H9 (cell line): Measurements from ENCODE around the gene UBAC2. TPM values are rescaled to one million over a fixed set of nuclear protein-coding genes. Genes with fewer than 3 reads are reported as not detected.

Experiments used
- DNase-seq: peaks from one replicate; pipeline ENCODE4 v3.0.0-alpha.2; 2017
- H2AFZ ChIP-seq: one replicate; pipeline ENCODE4 v1.6.1; 2013; ENCODE audit warnings: mild to moderate bottlenecking, low read length, control low read depth, moderate library complexity
- H2AK5ac ChIP-seq: 2 replicates; pipeline ENCODE4 v1.6.1; 2013; ENCODE audit warnings: low read length, control low read depth, mixed read lengths; ENCODE audit not compliant: insufficient read length
- H2BK120ac ChIP-seq: one replicate; pipeline ENCODE4 v1.6.1; 2013; ENCODE audit warnings: low read depth, mild to moderate bottlenecking, low read length, control low read depth, inconsistent platforms; ENCODE audit not compliant: poor library complexity, severe bottlenecking
- H2BK12ac ChIP-seq: 2 replicates; pipeline ENCODE4 v1.6.1; 2013; ENCODE audit warnings: low read length, control low read depth, mixed read lengths, low read depth; ENCODE audit not compliant: insufficient read length
- H2BK15ac ChIP-seq: 2 replicates; pipeline ENCODE4 v1.6.1; 2013; ENCODE audit warnings: low read depth, low read length, control low read depth
- H2BK20ac ChIP-seq: one replicate; pipeline ENCODE4 v1.6.1; 2013; ENCODE audit warnings: low read depth, mild to moderate bottlenecking, low read length, control low read depth, inconsistent platforms; ENCODE audit not compliant: poor library complexity, severe bottlenecking
- H2BK5ac ChIP-seq: 2 replicates; pipeline ENCODE4 v1.6.1; 2013; ENCODE audit warnings: low read length, control low read depth, mixed read lengths; ENCODE audit not compliant: insufficient read length
- H3K14ac ChIP-seq: 2 replicates; pipeline ENCODE4 v1.6.1; 2013; ENCODE audit warnings: low read length, control low read depth; ENCODE audit not compliant: insufficient read depth
- H3K18ac ChIP-seq: 2 replicates; pipeline ENCODE4 v1.6.1; 2013; ENCODE audit warnings: low read depth, mild to moderate bottlenecking, mixed read lengths, low read length, control low read depth; ENCODE audit not compliant: insufficient read length
- H3K23ac ChIP-seq: 2 replicates; pipeline ENCODE4 v1.6.1; 2013; ENCODE audit warnings: low read length, control low read depth, mixed read lengths, low read depth; ENCODE audit not compliant: insufficient read length
- H3K23me2 ChIP-seq: 2 replicates; pipeline ENCODE4 v1.6.1; 2013; ENCODE audit warnings: low read depth, mild to moderate bottlenecking, mixed read lengths, low read length, control low read depth; ENCODE audit not compliant: insufficient read length, poor library complexity, severe bottlenecking
- H3K27ac ChIP-seq: 2 replicates; pipeline ENCODE4 v1.5.1; 2013; ENCODE audit warnings: low read length, control low read depth, mixed read lengths, low read depth; ENCODE audit not compliant: insufficient read length
- H3K27me3 ChIP-seq: 2 replicates; pipeline ENCODE4 v1.6.1; 2013; ENCODE audit warnings: low read length, control low read depth, inconsistent platforms; ENCODE audit not compliant: insufficient read depth
- H3K4ac ChIP-seq: 2 replicates; pipeline ENCODE4 v1.6.1; 2013; ENCODE audit warnings: low read depth, mild to moderate bottlenecking, control low read depth, inconsistent platforms, low read length, moderate library complexity
- H3K4me1 ChIP-seq: 2 replicates; pipeline ENCODE4 v1.6.1; 2013; ENCODE audit warnings: low read length, control low read depth, inconsistent platforms; ENCODE audit not compliant: insufficient read depth
- H3K4me2 ChIP-seq: 2 replicates; pipeline ENCODE4 v1.6.1; 2013; ENCODE audit warnings: low read length, control low read depth, mixed read lengths; ENCODE audit not compliant: insufficient read length, insufficient read depth
- H3K56ac ChIP-seq: 2 replicates; pipeline ENCODE4 v1.6.1; 2013; ENCODE audit warnings: low read depth, mild to moderate bottlenecking, mixed read lengths, low read length, control low read depth; ENCODE audit not compliant: insufficient read length
- H3K79me1 ChIP-seq: 2 replicates; pipeline ENCODE4 v1.6.1; 2013; ENCODE audit warnings: low read depth, mild to moderate bottlenecking, moderate library complexity, low read length, control low read depth, inconsistent platforms; ENCODE audit not compliant: insufficient read depth, poor library complexity, severe bottlenecking
- H3K79me2 ChIP-seq: 2 replicates; pipeline ENCODE4 v1.6.1; 2013; ENCODE audit warnings: low read length, control low read depth, inconsistent platforms; ENCODE audit not compliant: insufficient read depth
- H3K9ac ChIP-seq: 2 replicates; pipeline ENCODE4 v1.6.1; 2013; ENCODE audit warnings: low read length, control low read depth, mixed read lengths; ENCODE audit not compliant: insufficient read length; ENCODE audit errors: extremely low read depth
- H3K9me3 ChIP-seq: one replicate; pipeline ENCODE4 v1.6.1; 2013; ENCODE audit warnings: low read depth, low read length, inconsistent platforms; ENCODE audit not compliant: control insufficient read depth
- H3T11ph ChIP-seq: one replicate; pipeline ENCODE4 v1.6.1; 2013; ENCODE audit warnings: mild to moderate bottlenecking, low read length, control low read depth, inconsistent platforms
- H4K20me1 ChIP-seq: one replicate; pipeline ENCODE4 v1.6.1; 2013; ENCODE audit not compliant: control insufficient read depth, insufficient read length, insufficient read depth
- H4K5ac ChIP-seq: 2 replicates; pipeline ENCODE4 v1.6.1; 2013; ENCODE audit warnings: low read depth, mild to moderate bottlenecking, mixed read lengths, low read length, control low read depth; ENCODE audit not compliant: insufficient read length
- H4K8ac ChIP-seq: replicated peaks from 2 replicates; pipeline ENCODE4 v1.6.1; 2013; ENCODE audit warnings: low read length, control low read depth, mixed read lengths, low read depth; ENCODE audit not compliant: insufficient read length
- H4K91ac ChIP-seq: 2 replicates; pipeline ENCODE4 v1.6.1; 2013; ENCODE audit warnings: low read depth, mild to moderate bottlenecking, moderate library complexity, mixed read lengths, low read length, control low read depth; ENCODE audit not compliant: insufficient read length
- H3K27ac Mint-ChIP-seq, 3 experiments: 2 replicates in 2 of 3; 3 replicates in 1 of 3; pipeline ENCODE4 v1.8.0; 2020 to 2021; ENCODE audit warnings: mixed read lengths in 3 of 3, mild to moderate bottlenecking in 1 of 3, moderate library complexity in 1 of 3
- H3K27me3 Mint-ChIP-seq: 2 replicates; pipeline ENCODE4 v1.8.0; 2021; ENCODE audit warnings: low read depth, mild to moderate bottlenecking, moderate library complexity, mixed read lengths
- H3K36me3 Mint-ChIP-seq, 3 experiments: 2 replicates in 2 of 3; 3 replicates in 1 of 3; pipeline ENCODE4 v1.8.0; 2020 to 2021; ENCODE audit warnings: low read depth in 3 of 3, mixed read lengths in 3 of 3; ENCODE audit not compliant: insufficient read depth in 1 of 3
- H3K4me1 Mint-ChIP-seq, 2 experiments: 2 replicates each; pipeline ENCODE4 v1.8.0; 2020; ENCODE audit warnings: mixed read lengths in 2 of 2
- H3K4me3 Mint-ChIP-seq, 2 experiments: 2 replicates in 1 of 2; 3 replicates in 1 of 2; pipeline ENCODE4 v1.8.0; 2020 to 2021; ENCODE audit warnings: mild to moderate bottlenecking in 2 of 2, mixed read lengths in 2 of 2, moderate library complexity in 1 of 2
- H3K9me3 Mint-ChIP-seq, 2 experiments: 2 replicates in 1 of 2; 3 replicates in 1 of 2; pipeline ENCODE4 v1.8.0; 2020; ENCODE audit warnings: mild to moderate bottlenecking in 2 of 2, mixed read lengths in 2 of 2, moderate library complexity in 1 of 2
- WGBS: extraction: QIAGEN DNeasy Blood & Tissue Kit; methylation state at CpG from one replicate; pipeline ENCODE4 v1.1.7; 2013; ENCODE audit warnings: missing lambda C conversion rate, low lambda C conversion rate, mixed read lengths; ENCODE audit not compliant: insufficient read length; ENCODE audit errors: extremely low coverage; 5-methylcytosine and 5-hydroxymethylcytosine counted together
- total RNA-seq: library from RNA; stranded (reverse); gene quantifications from 2 replicates; pipeline ENCODE4 v1.2.1, GENCODE V29; 2021
- TF ChIP-seq, protein P1 (sequence below): fragments of 200-600 bp; sonication (generic); conservative IDR thresholded peaks from 3 replicates; pipeline ENCODE4 v1.8.0; 2021; ENCODE audit warnings: antibody characterized with exemption, mild to moderate bottlenecking

UBAC2 gene
- total RNA-seq, 1 experiment from 2014 or later = 52.3 TPM

DNA sequence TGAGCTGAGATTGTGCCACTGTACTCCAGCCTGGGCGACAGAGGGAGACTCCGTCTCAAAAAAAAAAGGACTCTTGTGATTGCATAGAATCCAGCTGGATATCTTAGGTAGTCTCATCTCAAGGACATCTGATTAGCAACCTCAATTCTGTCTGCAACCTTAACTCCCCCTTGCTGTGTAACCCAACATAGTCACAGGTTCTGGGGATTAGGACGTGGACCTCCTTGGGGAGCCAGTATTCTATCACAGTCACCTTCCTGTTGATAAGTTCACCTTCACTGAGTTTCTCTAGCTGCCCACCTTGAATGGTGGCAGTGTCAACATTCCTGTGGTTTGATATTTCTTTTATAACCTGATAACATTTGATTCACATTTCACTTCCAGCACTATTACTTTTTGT is 30.3 kb downstream of the UBAC2 start:
- no peaks in the 10 kb centered on the region for H3K23me2 ChIP-seq
- H3K18ac ChIP-seq = no peak overlapping the region
- H4K8ac ChIP-seq = no peak overlapping the region
- H3K9ac ChIP-seq = no peak overlapping the region
- H2AFZ ChIP-seq = no peak overlapping the region
- H3K27ac ChIP-seq = no peak overlapping the region
- no peak overlapping the region for H2BK120ac ChIP-seq
- H3K56ac ChIP-seq = no peak overlapping the region
- H3K23ac ChIP-seq = no peak overlapping the region
- H3K4me3 Mint-ChIP-seq = no peak overlapping the region
- H3T11ph ChIP-seq = no peak overlapping the region
- no CpG with 5 or more reads among the region's 3 CpGs for WGBS
- H3K79me1 ChIP-seq = peaks cover 19% of the 10 kb centered on the region
- no peaks in the 10 kb centered on the region for H3K9me3 Mint-ChIP-seq
- H3K4me2 ChIP-seq = no peak overlapping the region
- H2BK20ac ChIP-seq = no peak overlapping the region
- H2AK5ac ChIP-seq = no peak overlapping the region
- H3K79me2 ChIP-seq = peaks cover 18% of the 10 kb centered on the region; the same call in 1 of the 2 replicates
- no peak for DNase-seq
- H3K14ac ChIP-seq = no peak overlapping the region
- no peak overlapping the region for H4K91ac ChIP-seq
- H3K4me1 ChIP-seq = no peaks in the 10 kb centered on the region; the same call in 1 of the 2 replicates
- H3K9me3 ChIP-seq = no peaks in the 10 kb centered on the region
- H3K4ac ChIP-seq = no peak overlapping the region
- no peak overlapping the region for H2BK5ac ChIP-seq
- TF ChIP-seq, protein P1, sequence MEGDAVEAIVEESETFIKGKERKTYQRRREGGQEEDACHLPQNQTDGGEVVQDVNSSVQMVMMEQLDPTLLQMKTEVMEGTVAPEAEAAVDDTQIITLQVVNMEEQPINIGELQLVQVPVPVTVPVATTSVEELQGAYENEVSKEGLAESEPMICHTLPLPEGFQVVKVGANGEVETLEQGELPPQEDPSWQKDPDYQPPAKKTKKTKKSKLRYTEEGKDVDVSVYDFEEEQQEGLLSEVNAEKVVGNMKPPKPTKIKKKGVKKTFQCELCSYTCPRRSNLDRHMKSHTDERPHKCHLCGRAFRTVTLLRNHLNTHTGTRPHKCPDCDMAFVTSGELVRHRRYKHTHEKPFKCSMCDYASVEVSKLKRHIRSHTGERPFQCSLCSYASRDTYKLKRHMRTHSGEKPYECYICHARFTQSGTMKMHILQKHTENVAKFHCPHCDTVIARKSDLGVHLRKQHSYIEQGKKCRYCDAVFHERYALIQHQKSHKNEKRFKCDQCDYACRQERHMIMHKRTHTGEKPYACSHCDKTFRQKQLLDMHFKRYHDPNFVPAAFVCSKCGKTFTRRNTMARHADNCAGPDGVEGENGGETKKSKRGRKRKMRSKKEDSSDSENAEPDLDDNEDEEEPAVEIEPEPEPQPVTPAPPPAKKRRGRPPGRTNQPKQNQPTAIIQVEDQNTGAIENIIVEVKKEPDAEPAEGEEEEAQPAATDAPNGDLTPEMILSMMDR = no peak
- no peak overlapping the region; a peak in 1 of 7 replicates for H3K27ac Mint-ChIP-seq
- no peaks in the 10 kb centered on the region for H3K27me3 Mint-ChIP-seq
- H3K4me1 Mint-ChIP-seq = peaks cover 8 to 9% of the 10 kb centered on the region in 2 experiments
- no peak overlapping the region for H2BK15ac ChIP-seq
- peaks cover 0 to 2% (median 0%) of the 10 kb centered on the region in 3 experiments; a peak in 2 of 7 replicates for H3K36me3 Mint-ChIP-seq
- no peaks in the 10 kb centered on the region for H3K27me3 ChIP-seq
- no peak overlapping the region for H4K5ac ChIP-seq
- H4K20me1 ChIP-seq = no peaks in the 10 kb centered on the region
- H2BK12ac ChIP-seq = no peak overlapping the region
